Loucy (cell line): ENCODE data around the gene CLCN5.

Source experiments
- CTCF ChIP-seq: fragments of 200-600 bp; sonication (generic); conservative IDR thresholded peaks from 2 replicates; pipeline ENCODE4 v1.5.1; 2014; ENCODE audit warnings: mild to moderate bottlenecking, antibody characterized with exemption, low read length
- EZH2phosphoT487 ChIP-seq: fragments of 200-600 bp; IDR thresholded peaks from 2 replicates; pipeline ENCODE4 v1.6.1; 2018; ENCODE audit warnings: antibody characterized with exemption, mild to moderate bottlenecking, moderate library complexity, borderline replicate concordance

GRCh38 chrX:50103176-50103575, 180.8 kb downstream of the CLCN5 start:
- TF ChIP-seq CTCF, result no peak
- TF ChIP-seq EZH2phosphoT487, result no peak
